Rectal smooth muscle tissue (tissue), 1 donor: ENCODE measurements around the gene TNFRSF1B.

Experiments
- H3K27ac ChIP-seq: one replicate; pipeline ENCODE4 v1.7.0; 2013; ENCODE audit warnings: low read depth, low read length, inconsistent platforms
- H3K27me3 ChIP-seq: one replicate; pipeline ENCODE4 v1.7.0; 2013; ENCODE audit warnings: low read length; ENCODE audit not compliant: control insufficient read depth, insufficient read depth
- H3K36me3 ChIP-seq: one replicate; pipeline ENCODE4 v1.7.0; 2013; ENCODE audit warnings: low read length; ENCODE audit not compliant: control insufficient read depth, insufficient read depth
- H3K4me1 ChIP-seq: one replicate; pipeline ENCODE4 v1.7.0; 2013; ENCODE audit warnings: low read length; ENCODE audit not compliant: control insufficient read depth, insufficient read depth
- H3K4me3 ChIP-seq: one replicate; pipeline ENCODE4 v1.7.0; 2013; ENCODE audit warnings: low read length
- H3K9ac ChIP-seq: one replicate; pipeline ENCODE4 v1.7.0; 2013; ENCODE audit warnings: low read length

Gene TNFRSF1B

GRCh38 chr1:12185036-12185917 lies 18.5 kb downstream of the TNFRSF1B start:
- no peaks in the 10 kb centered on the region for H3K36me3 ChIP-seq
- H3K4me1 ChIP-seq, result peaks cover 25% of the 10 kb centered on the region
- H3K9ac ChIP-seq, result no peak overlapping the region
- peak overlapping the region; percentile 30 for H3K4me3 ChIP-seq
- no peaks in the 10 kb centered on the region for H3K27me3 ChIP-seq
- H3K27ac ChIP-seq, result peak overlapping the region; percentile 77

- peaks cover 25% of the 10 kb centered on the region for H3K4me1 ChIP-seq
- H3K9ac ChIP-seq, result peak overlapping the region; percentile 16
- H3K36me3 ChIP-seq, result no peaks in the 10 kb centered on the region
- no peak overlapping the region for H3K4me3 ChIP-seq
- no peaks in the 10 kb centered on the region for H3K27me3 ChIP-seq
- no peak overlapping the region for H3K27ac ChIP-seq
These were observed 19.3 kb downstream of the TNFRSF1B start for GRCh38 chr1:12185918-12186678.

- Histone ChIP-seq H3K4me3 (no peak overlapping the region), H3K27ac (no peak overlapping the region), H3K4me1 (peaks cover 25% of the 10 kb centered on the region), H3K36me3 (no peaks in the 10 kb centered on the region), H3K9ac (peak overlapping the region; percentile 16), H3K27me3 (no peaks in the 10 kb centered on the region)
These were observed 19.8 kb downstream of the TNFRSF1B start for GRCh38 chr1:12186679-12186985.

GRCh38 chr1:12188115-12188514 lies 21.3 kb downstream of the TNFRSF1B start:
- H3K9ac ChIP-seq, result no peak overlapping the region
- no peak overlapping the region for H3K27ac ChIP-seq
- H3K27me3 ChIP-seq, result no peaks in the 10 kb centered on the region
- H3K4me3 ChIP-seq, result no peak overlapping the region
- H3K36me3 ChIP-seq, result peaks cover 2% of the 10 kb centered on the region
- peaks cover 25% of the 10 kb centered on the region for H3K4me1 ChIP-seq

GRCh38 chr1:12188657-12189327 lies 22.0 kb downstream of the TNFRSF1B start:
- Histone ChIP-seq H3K36me3 (peaks cover 2% of the 10 kb centered on the region), H3K4me1 (peaks cover 24% of the 10 kb centered on the region), H3K27ac (no peak overlapping the region), H3K27me3 (no peaks in the 10 kb centered on the region), H3K9ac (no peak overlapping the region), H3K4me3 (no peak overlapping the region)

GRCh38 chr1:12189328-12189682 lies 22.5 kb downstream of the TNFRSF1B start:
- H3K9ac ChIP-seq, result no peak overlapping the region
- peaks cover 23% of the 10 kb centered on the region for H3K4me1 ChIP-seq
- no peak overlapping the region for H3K27ac ChIP-seq
- H3K36me3 ChIP-seq, result peaks cover 2% of the 10 kb centered on the region
- H3K27me3 ChIP-seq, result no peaks in the 10 kb centered on the region
- no peak overlapping the region for H3K4me3 ChIP-seq

GRCh38 chr1:12191242-12192032 lies 24.6 kb downstream of the TNFRSF1B start:
- no peaks in the 10 kb centered on the region for H3K27me3 ChIP-seq
- peaks cover 2% of the 10 kb centered on the region for H3K4me1 ChIP-seq
- H3K27ac ChIP-seq, result no peak overlapping the region
- no peak overlapping the region for H3K4me3 ChIP-seq
- H3K36me3 ChIP-seq, result peaks cover 2% of the 10 kb centered on the region
- H3K9ac ChIP-seq, result no peak overlapping the region

- no peaks in the 10 kb centered on the region for H3K27me3 ChIP-seq
- H3K9ac ChIP-seq, result no peak overlapping the region
- no peaks in the 10 kb centered on the region for H3K4me1 ChIP-seq
- H3K27ac ChIP-seq, result no peak overlapping the region
- H3K4me3 ChIP-seq, result no peak overlapping the region
- H3K36me3 ChIP-seq, result peaks cover 2% of the 10 kb centered on the region
These were observed 27.9 kb downstream of the TNFRSF1B start for GRCh38 chr1:12194666-12195216.

GRCh38 chr1:12195416-12195815 lies 28.6 kb downstream of the TNFRSF1B start:
- H3K27ac ChIP-seq, result no peak overlapping the region
- no peak overlapping the region for H3K4me3 ChIP-seq
- H3K36me3 ChIP-seq, result peaks cover 2% of the 10 kb centered on the region
- H3K27me3 ChIP-seq, result no peaks in the 10 kb centered on the region
- no peaks in the 10 kb centered on the region for H3K4me1 ChIP-seq
- no peak overlapping the region for H3K9ac ChIP-seq

GRCh38 chr1:12196641-12197482 lies 30.1 kb downstream of the TNFRSF1B start:
- Histone ChIP-seq H3K27me3 (no peaks in the 10 kb centered on the region), H3K36me3 (peaks cover under 1% of the 10 kb centered on the region), H3K9ac (no peak overlapping the region), H3K27ac (no peak overlapping the region), H3K4me1 (no peaks in the 10 kb centered on the region), H3K4me3 (no peak overlapping the region)

- Histone ChIP-seq H3K4me3 (no peak overlapping the region), H3K36me3 (peaks cover 1% of the 10 kb centered on the region), H3K27ac (no peak overlapping the region)
These were observed 30.7 kb downstream of the TNFRSF1B start for GRCh38 chr1:12197483-12197880.

More at GRCh38 chr1:12197483-12197880, 30.7 kb downstream of the TNFRSF1B start:
- no peak overlapping the region for H3K9ac ChIP-seq
- no peaks in the 10 kb centered on the region for H3K27me3 ChIP-seq
- no peaks in the 10 kb centered on the region for H3K4me1 ChIP-seq
